HepG2 (cell line): Measurements from ENCODE around the gene COG4. TPM values are rescaled to one million over a fixed set of nuclear protein-coding genes. Genes with fewer than 3 reads are reported as not detected.
A peak's percentile ranks its signal among the peaks of the same experiment; 100 is the strongest.

Source experiments
- ATAC-seq: fragments of 200-7000 bp; cut with Tn5 transposase; 3 replicates; pipeline ENCODE4 v1.9.1; 2020; ENCODE audit warnings: mild to moderate bottlenecking, moderate library complexity
- BruUV-seq: library from RNA; stranded (reverse); fragments of 400-500 nt; replicated peaks from 2 replicates; lab custom pipeline; 2021; lab: Mats Ljungman, UMichigan
- CTCF ChIA-PET: fragments of 300-600 bp; formaldehyde crosslinking; extraction: SDS; loops from one replicate; lab custom pipeline; 2021; ENCODE audit warnings: low total read pairs, inconsistent platforms, low intra/inter-chr PET ratio; lab: Yijun Ruan, JAX
- POLR2A ChIA-PET: fragments of 350-600 bp; sonication (Branson Sonifier 250); formaldehyde crosslinking; loops from one replicate; lab custom pipeline; 2020; ENCODE audit warnings: antibody characterized with exemption, inconsistent platforms; lab: Yijun Ruan, JAX
- DNase-seq: peaks from one replicate; pipeline ENCODE4 v3.0.0-alpha.2; 2015; ENCODE audit warnings: low spot score
- FAIRE-seq: peaks from 3 replicates; lab custom pipeline; 2011; peaks lifted over from hg19 to GRCh38; lab: Jason Lieb, UNC
- H2AFZ ChIP-seq: one replicate; pipeline ENCODE4 v1.6.1; 2011; ENCODE audit warnings: low read length, inconsistent platforms
- H3K27ac ChIP-seq: fragments of 300-600 bp; 3 replicates; pipeline ENCODE4 v1.8.0; 2011; ENCODE audit warnings: mixed run types, mild to moderate bottlenecking, mixed read lengths, low read length, inconsistent platforms; ENCODE audit not compliant: insufficient read depth; ENCODE audit errors: extremely low read length
- H3K27me3 ChIP-seq, 2 experiments: fragments of 200-600 bp in 1 of 2; 2 replicates in 1 of 2; 3 replicates in 1 of 2; pipeline versions ENCODE4 v1.6.0 to v1.8.0; 2011; ENCODE audit warnings: low read length in 2 of 2, mild to moderate bottlenecking in 2 of 2, moderate library complexity in 2 of 2, inconsistent platforms in 1 of 2; ENCODE audit not compliant: insufficient read depth in 2 of 2, control insufficient read depth in 1 of 2
- H3K36me3 ChIP-seq, 2 experiments: fragments of 200-600 bp in 1 of 2; replicated peaks in 1 of 2; 2 replicates in 1 of 2; 3 replicates in 1 of 2; pipeline versions ENCODE4 v1.5.1 to v1.8.0; 2011; ENCODE audit warnings: low read length in 2 of 2, inconsistent platforms in 1 of 2; ENCODE audit not compliant: insufficient read depth in 2 of 2, control insufficient read depth in 1 of 2
- H3K4me1 ChIP-seq: 2 replicates; pipeline ENCODE4 v1.5.1; 2012; ENCODE audit warnings: low read length, inconsistent platforms; ENCODE audit not compliant: insufficient read depth
- H3K4me2 ChIP-seq: 2 replicates; pipeline ENCODE4 v1.6.0; 2011; ENCODE audit warnings: low read depth, low read length, inconsistent platforms
- H3K4me3 ChIP-seq, 3 experiments: fragments of 200-600 bp in 1 of 3; sonication (generic), shearing (Covaris generic) in 1 of 3; replicated peaks in 1 of 3; 2 replicates each; pipeline ENCODE4 v1.5.1; 2011 to 2016; ENCODE audit warnings: low read length in 3 of 3, inconsistent platforms in 2 of 3, low read depth in 2 of 3, mild to moderate bottlenecking in 2 of 3, control low read depth in 1 of 3, mixed read lengths in 1 of 3; ENCODE audit not compliant: insufficient read depth in 1 of 3
- H3K79me2 ChIP-seq: one replicate; pipeline ENCODE4 v1.6.1; 2011; ENCODE audit warnings: low read length, inconsistent platforms; ENCODE audit not compliant: insufficient read depth
- H3K9ac ChIP-seq: 2 replicates; pipeline ENCODE4 v1.6.0; 2011; ENCODE audit warnings: mild to moderate bottlenecking, low read depth, low read length, inconsistent platforms; ENCODE audit not compliant: insufficient read depth
- H3K9me3 ChIP-seq: 2 replicates; pipeline ENCODE4 v1.5.1; 2012; ENCODE audit warnings: mild to moderate bottlenecking, low read length
- H4K20me1 ChIP-seq: 2 replicates; pipeline ENCODE4 v1.6.0; 2011; ENCODE audit warnings: inconsistent platforms, mild to moderate bottlenecking, low read length, moderate library complexity; ENCODE audit not compliant: insufficient read depth
- AKAP8 ChIP-seq: sonication (generic); formaldehyde crosslinking; IDR thresholded peaks from 2 replicates; pipeline ENCODE4 v1.5.1; 2020; ENCODE audit warnings: mild to moderate bottlenecking, missing genetic modification reagents
- HNRNPK ChIP-seq: fragments of 200-400 bp; formaldehyde crosslinking; IDR thresholded peaks from 2 replicates; pipeline ENCODE4 v1.6.1; 2018; ENCODE audit warnings: low read length, low read depth, moderate library complexity, mild to moderate bottlenecking; ENCODE audit not compliant: poor library complexity, severe bottlenecking
- POLR2AphosphoS5 ChIP-seq: IDR thresholded peaks from 2 replicates; pipeline ENCODE4 v1.6.1; 2012; ENCODE audit warnings: low read depth, low read length
- WGBS: methylation state at CpG from one replicate; pipeline ENCODE4 v1.1.6; 2017; ENCODE audit warnings: low lambda C conversion rate; 5-methylcytosine and 5-hydroxymethylcytosine counted together
- in situ Hi-C: cut with HindIII; loops from 2 replicates; pipeline ENCODE4 v1.10.0; 2017; ENCODE audit warnings: low pct_unique_long_range_greater_than_20kb; ENCODE audit not compliant: extremely low pct_ligation_motif_present
- intact Hi-C: fragments of 100-400 bp; cut with micrococcal nuclease; formaldehyde crosslinking; loops from one replicate; pipeline ENCODE4 v1.10.0; 2022; ENCODE audit not compliant: unreplicated experiment
- polyA plus RNA-seq, 8 experiments: library from polyadenylated mRNA; depleted of rRNA in 3 of 8; stranded (reverse) in 7 of 8; unstranded in 1 of 8; fragments of >200 nt; fragmentation: Illumina TruSeq in 4 of 8; extraction: Trizol in 4 of 8; gene quantifications; 2 replicates each; pipeline versions ENCODE4 v1.2.1 to v1.2.3, GENCODE V29; 2011 to 2016; ENCODE audit warnings: low read depth in 4 of 8, missing spikeins in 1 of 8, mixed read lengths in 1 of 8; ENCODE audit not compliant: insufficient read depth in 1 of 8
- total RNA-seq, 5 experiments: library from RNA; depleted of rRNA; stranded (reverse); fragments of >200 nt; fragmentation: Illumina TruSeq; extraction: Trizol; gene quantifications; 2 replicates each; pipeline ENCODE4 v1.2.3, GENCODE V29; 2016; ENCODE audit warnings: low read depth in 1 of 5
- TF ChIP-seq, protein P1 (sequence below): sonication (generic); formaldehyde crosslinking; IDR thresholded peaks from 2 replicates; pipeline ENCODE4 v1.5.0; 2020; ENCODE audit warnings: mild to moderate bottlenecking, missing genetic modification reagents

The COG4 gene
- total and polyA plus RNA-seq, 2 of the 13 experiments (the other 11 are each of a cell fraction or from before 2014, with no cell fraction given) = 51.1 to 73.8 TPM

DNA sequence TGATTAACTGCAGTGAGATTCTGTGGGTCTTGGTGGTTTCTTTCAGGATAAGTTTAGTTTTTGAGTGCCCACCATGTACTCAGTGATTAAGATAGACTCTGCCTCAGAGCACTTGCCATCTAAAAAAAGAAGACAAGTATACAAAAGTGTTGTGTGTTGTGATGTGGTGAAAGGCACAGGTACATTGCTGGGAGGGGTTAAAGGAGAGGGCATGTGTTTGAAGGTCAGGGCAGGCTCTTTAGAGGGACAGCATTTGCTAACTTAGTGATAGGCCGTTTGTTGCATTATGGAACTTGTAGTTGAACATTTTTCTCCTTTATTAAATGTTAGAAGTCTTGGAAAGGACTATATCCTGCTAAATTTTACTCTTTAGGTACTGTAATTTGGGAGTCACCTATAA lies 26.7 kb upstream of the COG4 start:
- H4K20me1 ChIP-seq = peaks cover 55% of the 10 kb centered on the region
- no peaks in the 10 kb centered on the region for H3K4me1 ChIP-seq
- CTCF ChIA-PET = no interaction called here
- DNase-seq (no peak), ATAC-seq (no peak), FAIRE-seq (no peak)
- TF ChIP-seq AKAP8 (CRISPR knock-in tag) (no peak), POLR2AphosphoS5 (0 out of 2 replicates have a peak, but pooled peaks have one; percentile 6)
- H3K9me3 ChIP-seq = no peaks in the 10 kb centered on the region
- WGBS = 67% methylated on average over 1 of the region's 1 CpG
- H2AFZ ChIP-seq = no peak overlapping the region
- H3K9ac ChIP-seq = no peak overlapping the region
- in situ Hi-C loops = no loop called here
- H3K36me3 ChIP-seq = peaks cover 57 to 94% of the 10 kb centered on the region in 2 experiments
- no peak overlapping the region for H3K4me3 ChIP-seq
- POLR2A ChIA-PET = no interaction called here
- no peaks in the 10 kb centered on the region for H3K27me3 ChIP-seq
- H3K4me2 ChIP-seq = no peak overlapping the region
- intact Hi-C loops = no loop called here
- BruUV-seq = no TSS peak
- no peak overlapping the region for H3K27ac ChIP-seq
- peaks cover 43% of the 10 kb centered on the region for H3K79me2 ChIP-seq

DNA sequence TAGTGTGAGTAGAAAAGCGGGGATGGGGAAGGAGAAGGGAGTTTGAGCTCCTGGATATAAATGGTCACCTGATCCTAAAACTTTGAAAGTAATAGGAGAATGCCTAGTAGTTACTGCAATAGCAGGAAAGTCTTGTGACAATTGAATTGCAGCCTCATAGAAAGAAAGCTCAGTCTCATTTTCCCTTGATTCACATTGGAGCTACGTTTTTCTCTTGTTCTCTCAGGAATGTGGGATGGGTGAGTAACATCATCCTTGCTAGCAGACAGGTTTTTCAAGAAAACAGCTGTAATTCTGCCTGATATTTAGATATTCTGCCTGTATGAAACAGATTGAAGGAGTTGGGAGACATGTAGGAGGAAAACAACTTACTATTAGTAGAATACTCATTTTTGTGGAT lies 25.6 kb upstream of the COG4 start:
- no peak overlapping the region for H3K4me3 ChIP-seq
- no peaks in the 10 kb centered on the region for H3K9me3 ChIP-seq
- no peak overlapping the region for H3K27ac ChIP-seq
- H3K9ac ChIP-seq = no peak overlapping the region
- in situ Hi-C loops (no loop called here), intact Hi-C loops (no loop called here)
- no peaks in the 10 kb centered on the region for H3K4me1 ChIP-seq
- H3K79me2 ChIP-seq = peaks cover 50% of the 10 kb centered on the region
- TF ChIP-seq, protein P1, sequence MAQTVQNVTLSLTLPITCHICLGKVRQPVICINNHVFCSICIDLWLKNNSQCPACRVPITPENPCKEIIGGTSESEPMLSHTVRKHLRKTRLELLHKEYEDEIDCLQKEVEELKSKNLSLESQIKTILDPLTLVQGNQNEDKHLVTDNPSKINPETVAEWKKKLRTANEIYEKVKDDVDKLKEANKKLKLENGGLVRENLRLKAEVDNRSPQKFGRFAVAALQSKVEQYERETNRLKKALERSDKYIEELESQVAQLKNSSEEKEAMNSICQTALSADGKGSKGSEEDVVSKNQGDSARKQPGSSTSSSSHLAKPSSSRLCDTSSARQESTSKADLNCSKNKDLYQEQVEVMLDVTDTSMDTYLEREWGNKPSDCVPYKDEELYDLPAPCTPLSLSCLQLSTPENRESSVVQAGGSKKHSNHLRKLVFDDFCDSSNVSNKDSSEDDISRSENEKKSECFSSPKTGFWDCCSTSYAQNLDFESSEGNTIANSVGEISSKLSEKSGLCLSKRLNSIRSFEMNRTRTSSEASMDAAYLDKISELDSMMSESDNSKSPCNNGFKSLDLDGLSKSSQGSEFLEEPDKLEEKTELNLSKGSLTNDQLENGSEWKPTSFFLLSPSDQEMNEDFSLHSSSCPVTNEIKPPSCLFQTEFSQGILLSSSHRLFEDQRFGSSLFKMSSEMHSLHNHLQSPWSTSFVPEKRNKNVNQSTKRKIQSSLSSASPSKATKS (CRISPR knock-in tag) = no peak
- peak; percentile 29 for TF ChIP-seq HNRNPK
- peak; percentile 28; the same call in 1 of the 2 replicates for TF ChIP-seq POLR2AphosphoS5
- FAIRE-seq (no peak), DNase-seq (no peak), ATAC-seq (no peak)
- POLR2A ChIA-PET = interaction anchor here (1.1 to 1.2 kb wide), 2 partner anchors 23 to 24 kb away, joined by 3 read pairs; no protein-coding TSS in a partner anchor
- CTCF ChIA-PET = no interaction called here
- peaks cover 56% of the 10 kb centered on the region for H4K20me1 ChIP-seq
- H3K27me3 ChIP-seq = no peaks in the 10 kb centered on the region
- TSS peak; percentile 30 for BruUV-seq
- H3K4me2 ChIP-seq = no peak overlapping the region
- H2AFZ ChIP-seq = no peak overlapping the region
- 95% methylated on average over 2 of the region's 2 CpGs for WGBS
- H3K36me3 ChIP-seq = peaks cover 57 to 93% of the 10 kb centered on the region in 2 experiments
